ENCODE data around the gene CLNS1A.

- TF ChIP-seq EZH2 (IDR thresholded peaks at IDR 0.05; ENCODE audit: low read length): no peak
- TF ChIP-seq, protein P1, sequence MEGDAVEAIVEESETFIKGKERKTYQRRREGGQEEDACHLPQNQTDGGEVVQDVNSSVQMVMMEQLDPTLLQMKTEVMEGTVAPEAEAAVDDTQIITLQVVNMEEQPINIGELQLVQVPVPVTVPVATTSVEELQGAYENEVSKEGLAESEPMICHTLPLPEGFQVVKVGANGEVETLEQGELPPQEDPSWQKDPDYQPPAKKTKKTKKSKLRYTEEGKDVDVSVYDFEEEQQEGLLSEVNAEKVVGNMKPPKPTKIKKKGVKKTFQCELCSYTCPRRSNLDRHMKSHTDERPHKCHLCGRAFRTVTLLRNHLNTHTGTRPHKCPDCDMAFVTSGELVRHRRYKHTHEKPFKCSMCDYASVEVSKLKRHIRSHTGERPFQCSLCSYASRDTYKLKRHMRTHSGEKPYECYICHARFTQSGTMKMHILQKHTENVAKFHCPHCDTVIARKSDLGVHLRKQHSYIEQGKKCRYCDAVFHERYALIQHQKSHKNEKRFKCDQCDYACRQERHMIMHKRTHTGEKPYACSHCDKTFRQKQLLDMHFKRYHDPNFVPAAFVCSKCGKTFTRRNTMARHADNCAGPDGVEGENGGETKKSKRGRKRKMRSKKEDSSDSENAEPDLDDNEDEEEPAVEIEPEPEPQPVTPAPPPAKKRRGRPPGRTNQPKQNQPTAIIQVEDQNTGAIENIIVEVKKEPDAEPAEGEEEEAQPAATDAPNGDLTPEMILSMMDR (optimal IDR thresholded peaks at IDR 0.05 in 1 of 3, IDR thresholded peaks at IDR 0.05 in 1 of 3, conservative IDR thresholded peaks at IDR 0.05 in 1 of 3; ENCODE audit: extremely low read depth in 1 of 3, insufficient read depth in 2 of 3, low read length in 3 of 3): no peak
Measured at GRCh38 chr11:77647654-77648305, 10.2 kb upstream of the CLNS1A start.

All from keratinocyte (primary cell).